GM12892 (cell line): ENCODE results near the gene LPGAT1.

ENCODE experiments used
- POLR2A ChIP-seq: IDR thresholded peaks from 2 replicates; pipeline ENCODE4 v1.6.1; 2011; ENCODE audit warnings: low read depth, low read length, control low read depth
- POLR2AphosphoS5 ChIP-seq: IDR thresholded peaks from 2 replicates; pipeline ENCODE4 v1.6.1; 2011; ENCODE audit warnings: low read depth, low read length, control low read depth
- TAF1 ChIP-seq: IDR thresholded peaks from 2 replicates; pipeline ENCODE4 v1.6.1; 2011; ENCODE audit warnings: low read depth, mild to moderate bottlenecking, control low read depth, low read length, borderline replicate concordance

- no peak for TF ChIP-seq POLR2A
- no peak for TF ChIP-seq POLR2AphosphoS5
- no peak for TF ChIP-seq TAF1
Observed at GRCh38 chr1:211742272-211742671, 88.3 kb downstream of the LPGAT1 start.
